DOHH2 (cell line): Measurements from ENCODE around the gene LIMK1.

Source experiments
- EZH2phosphoT487 ChIP-seq: fragments of 200-600 bp; sonication (generic); IDR thresholded peaks from 2 replicates; pipeline ENCODE4 v1.6.1; 2017; ENCODE audit warnings: borderline replicate concordance, mild to moderate bottlenecking, antibody characterized with exemption, low read length, moderate library complexity, mixed read lengths
- TF ChIP-seq, protein P1 (sequence below): fragments of 200-600 bp; sonication (generic); IDR thresholded peaks from one replicate; pipeline ENCODE4 v1.5.1; 2014; ENCODE audit warnings: antibody characterized with exemption, mild to moderate bottlenecking, low read depth, low read length; ENCODE audit not compliant: poor library complexity, severe bottlenecking

DNA sequence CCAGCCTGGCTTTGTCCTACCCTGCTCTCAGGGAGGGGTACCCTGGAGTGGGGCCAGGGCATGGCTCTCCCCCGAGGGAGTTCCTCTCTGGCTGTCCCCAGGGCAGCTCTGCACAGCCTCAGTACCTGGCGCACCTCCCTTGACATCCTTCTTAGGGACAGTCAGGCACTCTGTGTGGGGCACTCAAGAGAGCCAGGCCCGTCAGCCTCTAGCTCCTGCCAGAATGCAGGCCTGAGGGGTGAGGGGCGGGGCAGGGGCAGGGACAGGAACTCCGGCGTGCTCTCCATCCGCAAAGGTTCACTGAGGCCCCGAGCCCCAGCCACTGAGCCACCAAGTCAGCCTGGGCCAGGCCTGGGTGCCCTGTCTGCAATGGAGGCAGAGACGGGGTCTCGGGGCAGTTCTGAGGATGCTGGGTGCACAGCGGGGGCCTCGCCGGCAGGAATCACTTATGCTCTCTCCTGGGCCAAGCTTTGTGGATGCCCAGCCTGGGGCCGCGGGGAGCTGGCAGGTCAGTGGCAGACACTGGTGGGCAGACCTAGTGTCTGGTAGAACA lies 10.1 kb downstream of the LIMK1 start:
- TF ChIP-seq, protein P1, sequence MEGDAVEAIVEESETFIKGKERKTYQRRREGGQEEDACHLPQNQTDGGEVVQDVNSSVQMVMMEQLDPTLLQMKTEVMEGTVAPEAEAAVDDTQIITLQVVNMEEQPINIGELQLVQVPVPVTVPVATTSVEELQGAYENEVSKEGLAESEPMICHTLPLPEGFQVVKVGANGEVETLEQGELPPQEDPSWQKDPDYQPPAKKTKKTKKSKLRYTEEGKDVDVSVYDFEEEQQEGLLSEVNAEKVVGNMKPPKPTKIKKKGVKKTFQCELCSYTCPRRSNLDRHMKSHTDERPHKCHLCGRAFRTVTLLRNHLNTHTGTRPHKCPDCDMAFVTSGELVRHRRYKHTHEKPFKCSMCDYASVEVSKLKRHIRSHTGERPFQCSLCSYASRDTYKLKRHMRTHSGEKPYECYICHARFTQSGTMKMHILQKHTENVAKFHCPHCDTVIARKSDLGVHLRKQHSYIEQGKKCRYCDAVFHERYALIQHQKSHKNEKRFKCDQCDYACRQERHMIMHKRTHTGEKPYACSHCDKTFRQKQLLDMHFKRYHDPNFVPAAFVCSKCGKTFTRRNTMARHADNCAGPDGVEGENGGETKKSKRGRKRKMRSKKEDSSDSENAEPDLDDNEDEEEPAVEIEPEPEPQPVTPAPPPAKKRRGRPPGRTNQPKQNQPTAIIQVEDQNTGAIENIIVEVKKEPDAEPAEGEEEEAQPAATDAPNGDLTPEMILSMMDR, result no peak
- no peak for TF ChIP-seq EZH2phosphoT487
